Mucosa of rectum (tissue), 2 donors: ENCODE measurements around the gene PLCZ1.

Experiments used
- H3K27ac ChIP-seq, 2 donors: one replicate each; pipeline ENCODE4 v1.7.0; 2013; ENCODE audit warnings: inconsistent platforms in 2 of 2, low read depth in 2 of 2, low read length in 2 of 2
- H3K27me3 ChIP-seq, 2 donors: one replicate each; pipeline ENCODE4 v1.7.0; 2013; ENCODE audit warnings: low read length in 2 of 2; ENCODE audit not compliant: control insufficient read depth in 2 of 2, insufficient read depth in 2 of 2
- H3K36me3 ChIP-seq, 2 donors: one replicate each; pipeline ENCODE4 v1.7.0; 2013; ENCODE audit warnings: low read length in 2 of 2; ENCODE audit not compliant: control insufficient read depth in 2 of 2, insufficient read depth in 2 of 2
- H3K4me1 ChIP-seq, 2 donors: one replicate each; pipeline ENCODE4 v1.7.0; 2013; ENCODE audit warnings: low read length in 2 of 2, mild to moderate bottlenecking in 1 of 2; ENCODE audit not compliant: control insufficient read depth in 2 of 2, insufficient read depth in 2 of 2
- H3K4me3 ChIP-seq, 2 donors: one replicate each; pipeline ENCODE4 v1.7.0; 2013; ENCODE audit warnings: low read length in 2 of 2
- H3K9ac ChIP-seq, 2 donors: one replicate each; pipeline ENCODE4 v1.7.0; 2013; ENCODE audit warnings: low read length in 2 of 2, low read depth in 1 of 2, mild to moderate bottlenecking in 1 of 2
- H3K9me3 ChIP-seq, 2 donors: one replicate each; pipeline ENCODE4 v1.7.0; 2013; ENCODE audit warnings: low read length in 2 of 2; ENCODE audit not compliant: control insufficient read depth in 2 of 2
- donor health status: healthy.
- donor health status: Normal muscosa, but diverticular disease.

Gene PLCZ1

DNA sequence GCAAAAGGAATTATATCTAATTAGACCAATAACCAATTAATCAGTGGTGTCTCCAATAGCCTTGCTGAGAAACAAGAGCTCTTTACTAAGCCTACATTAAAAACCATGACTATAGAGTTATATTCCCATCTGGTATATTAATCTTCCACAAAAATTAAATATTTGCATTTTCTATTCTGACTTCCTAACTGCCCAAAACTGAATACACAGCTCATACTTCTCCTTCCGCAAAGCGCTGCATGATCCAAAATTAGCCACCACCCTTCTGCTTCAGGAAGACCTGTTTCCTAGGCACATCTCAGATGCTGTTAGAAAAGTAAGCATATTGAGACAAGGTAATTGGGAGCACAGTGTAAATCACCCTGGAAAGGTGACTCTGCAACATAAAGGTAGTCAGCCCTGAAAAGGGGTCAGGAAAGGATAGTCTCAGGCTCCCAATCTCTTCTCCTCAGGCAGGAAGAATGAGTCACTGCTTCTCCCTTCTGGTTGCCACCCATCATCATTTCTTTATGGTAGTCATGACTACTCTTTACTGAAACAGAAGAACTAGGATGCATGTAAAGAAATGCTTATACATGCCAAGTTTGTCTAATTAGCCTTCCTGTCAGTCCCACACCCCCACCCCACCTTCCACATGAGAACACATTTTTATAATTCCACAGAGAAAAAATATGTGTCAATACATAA, 54.3 kb downstream of the PLCZ1 start:
- Histone ChIP-seq H3K27me3 (no peaks in the 10 kb centered on the region), H3K4me1 (no peaks in the 10 kb centered on the region), H3K9me3 (no peaks in the 10 kb centered on the region), H3K4me3 (no peak overlapping the region), H3K27ac (no peak overlapping the region), H3K9ac (no peak overlapping the region), H3K36me3 (no peaks in the 10 kb centered on the region)

- Histone ChIP-seq H3K27me3 (no peaks in the 10 kb centered on the region), H3K9ac (no peak overlapping the region), H3K36me3 (no peaks in the 10 kb centered on the region), H3K9me3 (no peaks in the 10 kb centered on the region), H3K27ac (no peak overlapping the region), H3K4me3 (no peak overlapping the region), H3K4me1 (no peaks in the 10 kb centered on the region)
Measured at GRCh38 chr12:18681818-18682217, 56.0 kb downstream of the PLCZ1 start.

DNA sequence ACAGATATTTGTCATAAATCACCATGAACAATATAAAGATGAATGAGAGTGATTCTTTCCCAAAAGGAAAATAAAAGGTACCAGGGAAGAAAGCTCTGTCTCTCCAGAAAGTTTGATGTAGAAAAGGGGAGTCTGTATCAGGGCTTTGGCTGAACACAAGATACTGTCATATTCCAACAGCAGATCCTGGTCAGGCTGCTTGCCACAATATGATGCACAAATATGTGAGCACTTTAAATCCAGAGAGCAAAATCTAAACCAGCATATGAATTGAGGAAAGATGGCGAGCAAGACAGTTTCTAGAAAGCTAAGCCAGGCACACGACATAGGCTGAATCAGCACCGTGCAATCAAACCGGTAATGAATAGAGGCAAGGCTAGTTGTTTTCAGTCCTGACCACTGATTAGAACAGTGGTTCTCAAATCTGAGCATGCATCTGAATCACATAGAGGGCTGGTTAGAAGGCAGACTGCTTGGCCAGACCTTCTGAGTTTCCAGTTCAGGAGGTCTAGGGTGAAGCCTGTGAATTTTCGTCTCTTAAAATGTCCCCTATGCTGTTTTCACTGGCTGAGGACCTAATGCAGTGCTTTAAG, 60.7 kb downstream of the PLCZ1 start:
- Histone ChIP-seq H3K27ac (no peak overlapping the region), H3K27me3 (no peaks in the 10 kb centered on the region), H3K36me3 (no peaks in the 10 kb centered on the region), H3K9me3 (no peaks in the 10 kb centered on the region), H3K4me3 (no peak overlapping the region), H3K4me1 (no peaks in the 10 kb centered on the region), H3K9ac (no peak overlapping the region)

DNA sequence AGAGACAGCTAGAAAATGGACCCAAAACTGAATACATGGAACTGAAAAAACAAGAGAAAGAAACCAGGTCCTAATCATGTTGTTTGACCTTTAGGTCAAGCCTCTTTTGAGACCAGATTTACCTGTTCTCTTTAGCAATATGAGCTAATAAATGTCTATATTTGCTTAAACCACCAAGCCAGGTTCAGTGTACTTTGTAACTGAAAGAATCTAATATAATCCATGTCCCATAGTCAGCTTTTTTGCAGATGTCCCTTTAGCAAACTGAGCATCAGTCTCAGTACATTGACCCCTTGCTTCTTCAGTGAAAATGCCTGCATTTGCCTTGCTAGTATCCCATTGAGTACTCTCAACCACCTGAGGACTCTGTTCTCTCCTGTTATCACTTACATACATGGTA, 61.7 kb downstream of the PLCZ1 start:
- no peaks in the 10 kb centered on the region for H3K27me3 ChIP-seq
- H3K4me1 ChIP-seq = no peaks in the 10 kb centered on the region

GRCh38 chr12:18658829-18659228, 79.0 kb downstream of the PLCZ1 start:
- H3K27ac ChIP-seq = no peak overlapping the region
- H3K27me3 ChIP-seq = no peaks in the 10 kb centered on the region
- H3K9me3 ChIP-seq = no peaks in the 10 kb centered on the region
- H3K36me3 ChIP-seq = no peaks in the 10 kb centered on the region
- no peaks in the 10 kb centered on the region for H3K4me1 ChIP-seq
- H3K4me3 ChIP-seq = no peak overlapping the region
- no peak overlapping the region for H3K9ac ChIP-seq

More for the DNA sequence above, 61.7 kb downstream of the PLCZ1 start:
- H3K36me3 ChIP-seq = no peaks in the 10 kb centered on the region
- H3K9ac ChIP-seq = no peak overlapping the region
- no peak overlapping the region for H3K4me3 ChIP-seq
- H3K27ac ChIP-seq = no peak overlapping the region
- H3K9me3 ChIP-seq = no peaks in the 10 kb centered on the region

DNA sequence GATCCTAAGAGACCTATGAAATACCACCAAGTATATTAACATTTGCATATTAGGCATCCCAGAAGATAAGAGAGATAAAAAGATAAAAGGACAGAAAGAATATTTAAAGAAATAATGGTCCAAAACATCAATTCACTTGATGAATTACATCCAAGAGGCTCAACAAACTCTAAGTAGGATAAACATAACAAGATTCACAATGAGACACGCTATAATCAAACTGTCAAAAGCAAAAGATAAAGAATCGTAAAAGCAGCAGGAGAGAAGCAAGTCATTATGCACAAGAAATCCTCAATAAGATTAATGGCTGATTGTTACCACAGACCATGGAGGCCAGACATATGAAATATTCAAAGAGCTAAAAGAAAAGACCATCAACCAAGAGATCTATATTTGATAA, 79.6 kb downstream of the PLCZ1 start:
- Histone ChIP-seq H3K9ac (no peak overlapping the region), H3K9me3 (no peaks in the 10 kb centered on the region), H3K4me1 (no peaks in the 10 kb centered on the region), H3K4me3 (no peak overlapping the region), H3K27me3 (no peaks in the 10 kb centered on the region), H3K27ac (no peak overlapping the region), H3K36me3 (no peaks in the 10 kb centered on the region)

- Histone ChIP-seq H3K9me3 (no peaks in the 10 kb centered on the region), H3K27me3 (no peaks in the 10 kb centered on the region), H3K4me1 (no peaks in the 10 kb centered on the region), H3K36me3 (no peaks in the 10 kb centered on the region), H3K27ac (no peak overlapping the region), H3K9ac (no peak overlapping the region), H3K4me3 (no peak overlapping the region)
Measured at GRCh38 chr12:18655351-18655750, 82.5 kb downstream of the PLCZ1 start.

- Histone ChIP-seq H3K4me3 (no peak overlapping the region), H3K9ac (no peak overlapping the region)
Measured at GRCh38 chr12:18653465-18653864, 84.3 kb downstream of the PLCZ1 start.

DNA sequence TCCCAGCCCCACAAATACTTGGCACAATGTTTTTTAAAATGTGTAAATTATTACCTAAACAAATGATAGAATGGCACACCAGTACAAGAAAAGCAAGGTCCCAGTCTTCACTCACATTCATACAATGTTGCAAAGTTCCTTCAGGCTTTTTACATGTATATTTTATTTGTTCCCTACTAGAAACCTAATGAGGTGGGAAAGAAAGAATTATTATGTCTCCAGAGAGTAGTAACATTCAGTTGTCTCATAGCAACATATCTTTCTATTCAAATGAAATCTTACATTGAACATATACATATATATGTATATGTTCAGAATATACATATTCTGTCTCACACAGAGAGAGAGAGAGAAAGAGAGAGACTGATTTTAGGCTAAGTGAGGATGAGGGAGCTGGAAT, 85.2 kb downstream of the PLCZ1 start:
- Histone ChIP-seq H3K4me1 (no peaks in the 10 kb centered on the region), H3K9ac (no peak overlapping the region), H3K9me3 (no peaks in the 10 kb centered on the region), H3K36me3 (no peaks in the 10 kb centered on the region), H3K4me3 (no peak overlapping the region), H3K27me3 (no peaks in the 10 kb centered on the region), H3K27ac (no peak overlapping the region)

More at GRCh38 chr12:18653465-18653864, 84.3 kb downstream of the PLCZ1 start:
- no peaks in the 10 kb centered on the region for H3K4me1 ChIP-seq
- H3K9me3 ChIP-seq = no peaks in the 10 kb centered on the region
- no peaks in the 10 kb centered on the region for H3K36me3 ChIP-seq
- H3K27me3 ChIP-seq = no peaks in the 10 kb centered on the region
- H3K27ac ChIP-seq = no peak overlapping the region

DNA sequence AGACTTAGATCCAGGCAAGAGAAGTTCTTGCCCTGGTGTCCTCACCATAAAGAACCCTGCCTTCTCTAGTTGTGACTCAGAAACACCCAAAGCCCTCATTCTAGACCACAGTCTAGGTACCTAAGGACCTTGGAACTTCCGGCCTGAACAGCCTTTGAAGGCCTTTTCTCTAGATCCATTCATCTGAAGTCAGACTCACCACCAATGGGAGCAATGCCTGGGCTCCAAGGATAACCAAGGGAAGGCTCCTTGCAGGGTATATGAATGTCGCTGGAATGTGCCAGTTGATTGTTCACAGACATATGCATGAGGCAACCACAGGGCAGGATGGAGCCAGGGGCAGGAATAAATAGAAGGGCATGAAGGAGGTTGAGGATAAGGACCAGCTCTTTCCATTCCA, 86.3 kb downstream of the PLCZ1 start:
- H3K36me3 ChIP-seq = no peaks in the 10 kb centered on the region
- H3K4me3 ChIP-seq = no peak overlapping the region
- no peaks in the 10 kb centered on the region for H3K27me3 ChIP-seq
- no peak overlapping the region for H3K9ac ChIP-seq
- H3K9me3 ChIP-seq = no peaks in the 10 kb centered on the region
- H3K27ac ChIP-seq = no peak overlapping the region
- H3K4me1 ChIP-seq = no peaks in the 10 kb centered on the region
